Astrocyte of the spinal cord (primary cell): Measurements from ENCODE around the gene GARIN5B.

Source experiments
- DNase-seq: peaks from one replicate; pipeline ENCODE4 v3.0.0; 2011; ENCODE audit warnings: low read depth, low spot score
- H3K4me3 ChIP-seq: 2 replicates; pipeline ENCODE4 v1.5.1; 2011; ENCODE audit warnings: low read depth, mild to moderate bottlenecking, low read length, moderate library complexity
- in situ Hi-C: cut with HindIII; loops from 2 replicates; pipeline ENCODE4 v1.10.0; 2017; ENCODE audit warnings: low sequenced_read_pairs
- TF ChIP-seq, protein P1 (sequence below): IDR thresholded peaks from 2 replicates; pipeline ENCODE4 v1.5.1; 2012; ENCODE audit warnings: low read depth, mild to moderate bottlenecking, low read length, inconsistent platforms

Gene GARIN5B

DNA sequence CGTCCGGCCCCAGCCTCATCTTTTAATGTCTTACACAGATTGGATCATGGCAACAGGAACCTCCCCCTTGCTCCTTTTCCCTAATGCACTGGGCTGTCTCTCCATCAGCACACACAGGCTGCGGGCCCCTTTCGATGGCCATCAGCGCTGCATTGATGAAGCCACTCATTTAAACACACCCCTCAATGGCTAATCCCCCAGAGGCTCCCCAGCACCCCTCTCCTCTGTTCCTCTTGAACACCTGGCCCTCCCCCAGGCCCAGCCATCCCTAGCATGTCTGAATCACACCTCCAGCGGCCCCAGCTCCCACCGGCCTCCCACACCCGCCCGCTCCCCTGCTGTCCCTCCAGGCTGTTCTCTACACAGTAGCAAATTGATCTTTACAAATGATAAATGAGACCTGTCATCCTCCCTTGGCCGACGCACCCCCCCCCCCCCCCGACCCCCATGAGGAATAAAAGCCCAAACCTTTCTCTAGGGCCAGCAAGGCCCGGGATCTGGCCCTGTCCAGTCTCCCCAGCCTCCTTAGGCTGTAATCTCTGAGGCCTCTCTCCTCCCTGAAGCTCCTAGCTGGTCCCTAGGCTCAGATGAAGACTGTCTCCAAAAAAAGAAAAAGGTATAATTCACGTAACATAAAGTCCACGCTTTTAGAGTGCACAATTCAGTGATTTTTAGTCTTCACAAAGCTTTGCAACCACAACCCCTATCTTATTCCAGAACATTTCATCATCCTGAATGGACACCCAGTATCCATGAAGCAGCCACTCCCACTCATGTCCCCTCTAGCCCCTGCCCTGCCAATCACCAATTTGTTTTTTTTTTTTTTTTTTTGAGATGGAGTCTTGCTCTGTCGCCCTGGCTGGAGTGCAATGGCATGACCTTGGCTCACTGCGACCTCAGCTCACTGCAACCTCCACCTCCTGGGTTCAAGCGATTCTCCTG, 30.0 kb upstream of the GARIN5B start:
- in situ Hi-C loops: loop anchor here (10.0 kb wide), 1 partner anchor 218 kb away; no protein-coding TSS in a partner anchor
- H3K4me3 ChIP-seq: no peak overlapping the region
- DNase-seq: no peak
- TF ChIP-seq, protein P1, sequence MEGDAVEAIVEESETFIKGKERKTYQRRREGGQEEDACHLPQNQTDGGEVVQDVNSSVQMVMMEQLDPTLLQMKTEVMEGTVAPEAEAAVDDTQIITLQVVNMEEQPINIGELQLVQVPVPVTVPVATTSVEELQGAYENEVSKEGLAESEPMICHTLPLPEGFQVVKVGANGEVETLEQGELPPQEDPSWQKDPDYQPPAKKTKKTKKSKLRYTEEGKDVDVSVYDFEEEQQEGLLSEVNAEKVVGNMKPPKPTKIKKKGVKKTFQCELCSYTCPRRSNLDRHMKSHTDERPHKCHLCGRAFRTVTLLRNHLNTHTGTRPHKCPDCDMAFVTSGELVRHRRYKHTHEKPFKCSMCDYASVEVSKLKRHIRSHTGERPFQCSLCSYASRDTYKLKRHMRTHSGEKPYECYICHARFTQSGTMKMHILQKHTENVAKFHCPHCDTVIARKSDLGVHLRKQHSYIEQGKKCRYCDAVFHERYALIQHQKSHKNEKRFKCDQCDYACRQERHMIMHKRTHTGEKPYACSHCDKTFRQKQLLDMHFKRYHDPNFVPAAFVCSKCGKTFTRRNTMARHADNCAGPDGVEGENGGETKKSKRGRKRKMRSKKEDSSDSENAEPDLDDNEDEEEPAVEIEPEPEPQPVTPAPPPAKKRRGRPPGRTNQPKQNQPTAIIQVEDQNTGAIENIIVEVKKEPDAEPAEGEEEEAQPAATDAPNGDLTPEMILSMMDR: no peak

DNA sequence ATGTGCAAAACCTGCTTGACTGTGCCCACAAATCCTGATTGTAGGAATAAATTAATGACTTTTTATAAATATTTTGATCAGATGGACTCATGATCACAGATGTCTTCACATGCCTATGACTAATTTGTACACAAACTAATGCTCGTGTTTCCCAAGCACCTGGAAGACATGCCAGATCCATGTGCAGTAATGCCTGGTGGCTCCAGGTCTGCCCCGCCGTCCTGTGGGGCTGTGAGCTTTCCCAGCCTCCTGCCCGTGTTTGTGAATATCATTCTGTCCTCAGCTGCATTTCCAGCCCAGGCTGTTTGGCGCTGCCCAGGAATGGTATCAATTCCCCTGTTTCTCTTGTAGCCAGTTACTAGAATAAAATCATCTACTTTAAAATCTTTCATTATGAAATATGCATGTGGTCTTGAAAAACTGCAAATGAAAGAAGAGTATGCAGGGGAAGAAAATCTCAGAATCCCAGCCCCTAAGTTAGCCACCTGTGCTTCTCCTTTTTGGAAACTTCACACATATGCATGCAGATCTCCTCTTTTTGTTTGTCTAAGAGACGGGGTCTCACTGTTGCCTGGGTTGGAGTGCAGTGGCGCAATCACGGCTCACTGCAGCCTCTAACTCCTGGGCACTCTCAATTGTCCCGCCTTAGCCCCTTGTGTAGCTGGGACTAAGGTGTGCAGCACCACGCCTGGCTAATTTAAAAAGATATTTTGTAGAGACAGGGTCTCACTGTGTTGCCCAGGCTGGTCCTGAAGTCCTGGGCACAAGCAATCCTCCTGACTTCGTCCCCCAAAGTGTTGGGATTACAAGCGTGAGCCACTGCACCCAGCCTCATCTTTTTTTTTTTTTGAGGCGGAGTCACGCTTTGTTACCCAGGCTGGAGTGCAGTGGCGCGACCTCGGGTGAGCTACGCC, 28.9 kb upstream of the GARIN5B start:
- no peak for DNase-seq
- in situ Hi-C loops: loop anchor here (10.0 kb wide), 1 partner anchor 217 kb away; no protein-coding TSS in a partner anchor
- TF ChIP-seq, protein P1: no peak
- H3K4me3 ChIP-seq: no peak overlapping the region

DNA sequence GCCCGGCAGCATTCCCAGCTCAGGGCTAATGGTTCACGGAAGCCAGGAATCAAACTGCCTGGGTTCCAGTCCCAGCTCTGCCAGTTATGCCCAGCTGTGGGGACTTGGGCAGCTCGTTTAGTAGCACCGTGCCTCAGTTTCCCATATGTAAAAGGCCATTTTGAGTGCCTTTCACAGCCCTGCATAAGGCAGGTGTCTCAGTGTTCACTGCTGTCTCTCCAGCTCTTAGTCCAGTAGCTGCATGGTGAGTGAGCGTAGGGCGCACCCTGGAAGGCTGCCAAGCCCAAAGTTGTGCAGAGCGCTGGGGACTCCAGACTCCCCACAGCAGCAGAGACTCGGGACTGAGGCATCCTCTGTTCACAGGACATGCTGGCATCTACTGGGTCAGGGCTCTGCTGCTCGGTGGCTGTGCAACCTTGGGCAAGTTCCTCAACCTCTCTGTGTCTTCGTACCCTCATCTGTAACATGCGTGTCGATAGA, 28.2 kb upstream of the GARIN5B start:
- in situ Hi-C loops: loop anchor here (10.0 kb wide), 1 partner anchor 216 kb away; no protein-coding TSS in a partner anchor
- no peak for DNase-seq
- no peak overlapping the region for H3K4me3 ChIP-seq
- TF ChIP-seq, protein P1: no peak

DNA sequence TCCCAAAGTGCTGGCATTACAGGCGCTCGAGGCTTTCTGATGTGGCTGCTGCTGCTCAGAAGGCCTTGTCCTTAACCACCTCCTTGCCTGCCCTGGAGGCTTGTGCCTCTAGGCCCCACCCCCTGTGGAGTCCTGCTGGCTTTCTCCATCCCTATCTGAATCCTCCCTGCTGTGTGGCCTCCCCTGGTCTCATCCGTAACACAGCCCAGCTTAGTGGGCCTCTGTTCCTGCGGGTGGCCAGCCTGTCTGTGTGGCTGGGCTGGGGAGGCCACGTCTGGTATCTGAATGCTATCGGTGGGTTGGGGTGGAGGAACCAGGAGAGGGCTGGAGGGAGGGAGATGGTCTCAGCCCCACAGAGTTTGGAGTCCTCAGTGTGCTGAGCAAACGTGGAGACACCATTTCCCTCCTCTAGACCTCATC, 27.4 kb upstream of the GARIN5B start:
- DNase-seq: peak; percentile 37

DNA sequence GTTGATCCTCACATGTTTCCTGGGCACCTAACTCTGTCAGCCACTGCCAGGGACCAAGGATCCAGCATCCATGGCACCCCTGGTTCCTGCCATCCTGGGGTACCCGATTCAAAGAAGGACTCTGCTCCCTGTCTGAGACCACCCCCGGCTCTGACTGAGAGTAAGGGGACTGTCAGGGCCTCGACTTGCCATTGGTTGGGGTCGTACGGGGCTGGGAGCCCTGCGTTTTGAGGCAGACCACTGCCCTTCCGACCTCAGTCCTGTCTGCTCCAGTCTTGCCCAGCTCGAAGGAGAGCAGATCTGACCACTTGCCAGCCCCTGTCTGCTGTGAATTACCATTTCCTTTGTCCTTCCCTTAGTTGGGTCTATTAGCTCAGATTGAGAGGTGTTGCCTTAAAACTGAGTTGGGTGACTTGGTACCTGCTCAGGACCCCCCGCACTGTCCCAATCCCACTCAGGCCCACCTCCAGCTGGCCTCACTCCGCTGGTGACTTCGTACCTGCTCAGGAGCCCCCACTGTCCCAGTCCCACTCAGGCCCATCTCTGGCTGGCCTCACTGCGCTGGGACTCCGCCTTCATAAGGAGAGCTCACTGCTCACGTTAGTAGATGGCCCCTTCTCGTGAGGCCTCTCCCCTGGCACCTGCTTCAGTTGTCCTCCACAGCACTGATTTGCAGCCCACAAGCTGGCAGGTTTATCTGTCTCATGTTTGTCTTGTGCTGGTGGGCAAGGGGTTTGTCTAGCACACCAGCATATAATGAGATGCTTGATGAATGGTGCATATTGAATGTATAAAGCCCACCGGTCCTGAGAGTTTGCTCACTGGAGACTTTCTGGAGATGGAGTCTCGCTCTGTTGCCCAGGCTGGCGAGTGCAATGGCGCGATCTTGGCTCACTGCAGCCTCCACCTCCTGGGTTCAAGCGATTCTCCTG, 26.6 kb upstream of the GARIN5B start:
- TF ChIP-seq, protein P1: no peak
- in situ Hi-C loops: loop anchor here (10.0 kb wide), 1 partner anchor 215 kb away; no protein-coding TSS in a partner anchor
- H3K4me3 ChIP-seq: no peak overlapping the region
- DNase-seq: no peak

More for the DNA sequence above, 27.4 kb upstream of the GARIN5B start:
- in situ Hi-C loops: loop anchor here (10.0 kb wide), 1 partner anchor 216 kb away; no protein-coding TSS in a partner anchor
- TF ChIP-seq, protein P1: no peak
- H3K4me3 ChIP-seq: no peak overlapping the region
